HepG2 (cell line): ENCODE results near the gene NEURL2.

ENCODE experiments used
- EZH2 ChIP-seq: conservative IDR thresholded peaks from 2 replicates; pipeline ENCODE4 v1.6.1; 2012; ENCODE audit warnings: mild to moderate bottlenecking, low read depth, low read length, moderate library complexity
- KDM2A ChIP-seq: sonication (generic); formaldehyde crosslinking; IDR thresholded peaks from 2 replicates; pipeline ENCODE4 v1.4.0; 2020; ENCODE audit warnings: low read depth, missing genetic modification reagents, borderline replicate concordance
- KLF6 ChIP-seq: IDR thresholded peaks from 2 replicates; pipeline ENCODE4 v1.8.0; 2016; ENCODE audit warnings: missing biosample characterization, missing genetic modification reagents
- NFE2L2 ChIP-seq: fragments of 150-350 bp; IDR thresholded peaks from 2 replicates; pipeline ENCODE4 v1.6.1; 2014; ENCODE audit warnings: low read length
- PATZ1 ChIP-seq: sonication (generic); formaldehyde crosslinking; IDR thresholded peaks from 2 replicates; pipeline ENCODE4 v1.4.0; 2020; ENCODE audit warnings: missing genetic modification reagents
- POLR2AphosphoS5 ChIP-seq: IDR thresholded peaks from 2 replicates; pipeline ENCODE4 v1.6.1; 2012; ENCODE audit warnings: low read depth, low read length
- RNF219 ChIP-seq: sonication (generic); formaldehyde crosslinking; IDR thresholded peaks from 2 replicates; pipeline ENCODE4 v1.5.0; 2020; ENCODE audit warnings: mild to moderate bottlenecking, missing genetic modification reagents
- TAF1 ChIP-seq: sonication (generic); formaldehyde crosslinking; IDR thresholded peaks from 2 replicates; pipeline ENCODE4 v1.4.0; 2020; ENCODE audit warnings: missing genetic modification reagents
- TCF7L2 ChIP-seq: IDR thresholded peaks from 2 replicates; pipeline ENCODE4 v1.6.1; 2011; ENCODE audit warnings: mild to moderate bottlenecking, low read depth, low read length, moderate library complexity
- ZFX ChIP-seq: sonication (generic); formaldehyde crosslinking; IDR thresholded peaks from 2 replicates; pipeline ENCODE4 v1.4.0; 2020; ENCODE audit warnings: mild to moderate bottlenecking, low read depth, missing genetic modification reagents, moderate library complexity
- ZNF563 ChIP-seq: sonication (generic); formaldehyde crosslinking; IDR thresholded peaks from 2 replicates; pipeline ENCODE4 v1.8.0; 2022; ENCODE audit warnings: mild to moderate bottlenecking, moderate library complexity, missing genetic modification reagents
- TF ChIP-seq, protein P1 (sequence below): sonication (generic); formaldehyde crosslinking; IDR thresholded peaks from 2 replicates; pipeline ENCODE4 v1.4.0; 2020; ENCODE audit warnings: mild to moderate bottlenecking, missing genetic modification reagents

- no peak for TF ChIP-seq RNF219 (CRISPR knock-in tag)
- no peak for TF ChIP-seq NFE2L2
- TF ChIP-seq POLR2AphosphoS5 = no peak
- no peak for TF ChIP-seq KLF6 (CRISPR knock-in tag)
- TF ChIP-seq PATZ1 (CRISPR knock-in tag) = no peak
- TF ChIP-seq ZNF563 (CRISPR knock-in tag) = no peak
- no peak for TF ChIP-seq KDM2A (CRISPR knock-in tag)
- TF ChIP-seq ZFX (CRISPR knock-in tag) = no peak
- TF ChIP-seq TAF1 (CRISPR knock-in tag) = no peak
- no peak for TF ChIP-seq EZH2
- TF ChIP-seq, protein P1, sequence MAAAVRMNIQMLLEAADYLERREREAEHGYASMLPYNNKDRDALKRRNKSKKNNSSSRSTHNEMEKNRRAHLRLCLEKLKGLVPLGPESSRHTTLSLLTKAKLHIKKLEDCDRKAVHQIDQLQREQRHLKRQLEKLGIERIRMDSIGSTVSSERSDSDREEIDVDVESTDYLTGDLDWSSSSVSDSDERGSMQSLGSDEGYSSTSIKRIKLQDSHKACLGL (CRISPR knock-in tag) = no peak
- no peak for TF ChIP-seq TCF7L2
These were observed 22.1 kb upstream of the NEURL2 start for GRCh38 chr20:45913116-45913515.
